Measurements from ENCODE around the gene RFX4. TPM values are rescaled to one million over a fixed set of nuclear protein-coding genes. Genes with fewer than 3 reads are reported as not detected.

RFX4 gene
- total RNA-seq, 1 experiment from 2014 or later = not detected

GRCh38 chr12:106791531-106791930 is 208.7 kb downstream of the RFX4 start:
- CTCF ChIA-PET = interaction anchor here (1.0 kb wide), 1 partner anchor 24 kb away, joined by 3 read pairs; no protein-coding TSS in a partner anchor
- Mint-ChIP-seq H3K9me3 (ENCODE audit: low read depth, unreplicated experiment) (peaks cover 4% of the 10 kb centered on the region), H3K36me3 (ENCODE audit: insufficient read depth, unreplicated experiment) (peaks cover 8% of the 10 kb centered on the region), H3K4me1 (ENCODE audit: low read depth, unreplicated experiment) (peaks cover 16% of the 10 kb centered on the region), H3K27me3 (ENCODE audit: unreplicated experiment) (no peaks in the 10 kb centered on the region), H3K4me3 (ENCODE audit: low read depth, unreplicated experiment) (no peak overlapping the region), H3K27ac (ENCODE audit: unreplicated experiment) (no peak overlapping the region)
- no peak for TF ChIP-seq CTCF (IDR thresholded peaks at IDR 0.05; ENCODE audit: unreplicated experiment)
- intact Hi-C loops (cut with micrococcal nuclease; ENCODE audit: unreplicated experiment) = no loop called here
- BruUV-seq (replicated peaks) = no TSS peak
- DNase-seq = no peak

- no peak for DNase-seq
- Mint-ChIP-seq H3K9me3 (ENCODE audit: low read depth, unreplicated experiment) (peaks cover 4% of the 10 kb centered on the region), H3K4me1 (ENCODE audit: low read depth, unreplicated experiment) (peaks cover 16% of the 10 kb centered on the region), H3K27ac (ENCODE audit: unreplicated experiment) (no peak overlapping the region), H3K4me3 (ENCODE audit: low read depth, unreplicated experiment) (no peak overlapping the region), H3K36me3 (ENCODE audit: insufficient read depth, unreplicated experiment) (peaks cover 5% of the 10 kb centered on the region), H3K27me3 (ENCODE audit: unreplicated experiment) (no peaks in the 10 kb centered on the region)
- BruUV-seq (replicated peaks) = no TSS peak
- CTCF ChIA-PET = no interaction called here
- no peak for TF ChIP-seq CTCF (IDR thresholded peaks at IDR 0.05; ENCODE audit: unreplicated experiment)
- intact Hi-C loops (cut with micrococcal nuclease; ENCODE audit: unreplicated experiment) = no loop called here
These were observed 211.6 kb downstream of the RFX4 start for GRCh38 chr12:106794369-106794768.

- Mint-ChIP-seq H3K36me3 (ENCODE audit: insufficient read depth, unreplicated experiment) (peaks cover 7% of the 10 kb centered on the region), H3K9me3 (ENCODE audit: low read depth, unreplicated experiment) (no peaks in the 10 kb centered on the region), H3K27ac (ENCODE audit: unreplicated experiment) (no peak overlapping the region), H3K27me3 (ENCODE audit: unreplicated experiment) (no peaks in the 10 kb centered on the region), H3K4me3 (ENCODE audit: low read depth, unreplicated experiment) (no peak overlapping the region), H3K4me1 (ENCODE audit: low read depth, unreplicated experiment) (peaks cover 10% of the 10 kb centered on the region)
- DNase-seq = no peak
- CTCF ChIA-PET = no interaction called here
- BruUV-seq (replicated peaks) = no TSS peak
- TF ChIP-seq CTCF (IDR thresholded peaks at IDR 0.05; ENCODE audit: unreplicated experiment) = no peak
- intact Hi-C loops (cut with micrococcal nuclease; ENCODE audit: unreplicated experiment) = no loop called here
These were observed 218.4 kb downstream of the RFX4 start for GRCh38 chr12:106801167-106801708.

- no peaks in the 10 kb centered on the region for H3K9me3 Mint-ChIP-seq (ENCODE audit: low read depth, unreplicated experiment)
- BruUV-seq (replicated peaks) = no TSS peak
- no peak for TF ChIP-seq CTCF (IDR thresholded peaks at IDR 0.05; ENCODE audit: unreplicated experiment)
- peaks cover 10% of the 10 kb centered on the region for H3K4me1 Mint-ChIP-seq (ENCODE audit: low read depth, unreplicated experiment)
- peaks cover 10% of the 10 kb centered on the region for H3K36me3 Mint-ChIP-seq (ENCODE audit: insufficient read depth, unreplicated experiment)
- no peaks in the 10 kb centered on the region for H3K27me3 Mint-ChIP-seq (ENCODE audit: unreplicated experiment)
- H3K27ac Mint-ChIP-seq (ENCODE audit: unreplicated experiment) = no peak overlapping the region
- CTCF ChIA-PET = no interaction called here
- intact Hi-C loops (cut with micrococcal nuclease; ENCODE audit: unreplicated experiment) = no loop called here
- H3K4me3 Mint-ChIP-seq (ENCODE audit: low read depth, unreplicated experiment) = no peak overlapping the region
- DNase-seq = no peak
These were observed 219.2 kb downstream of the RFX4 start for GRCh38 chr12:106801830-106802533.

Data from Calu3 (cell line).